ENCODE results near the gene TPCN2. TPM values are rescaled to one million over a fixed set of nuclear protein-coding genes. Genes with fewer than 3 reads are reported as not detected.

TPCN2 gene
- total and polyA plus RNA-seq, 12 donors, result 3.4 to 19.2 (median 7.8) TPM

GRCh38 chr11:69005183-69005630, 43.5 kb upstream of the TPCN2 start:
- Histone ChIP-seq H3K27me3 (peaks cover 0 to 4% (median 0%) of the 10 kb centered on the region in 7 donors), H3K9me3 (no peaks in the 10 kb centered on the region), H3K27ac (no peak overlapping the region), H3K4me3 (no peak overlapping the region), H3K4me1 (peaks cover 0 to 41% (median 15%) of the 10 kb centered on the region in 9 donors), H3K36me3 (peaks cover 0 to 9% (median 0%) of the 10 kb centered on the region in 9 donors)
- ATAC-seq, result no peak
- no peak for DNase-seq
- 92% methylated on average over 27 of the region's 27 CpGs for WGBS, 2 donors
- no peak for TF ChIP-seq CTCF (IDR thresholded peaks at IDR 0.05)
- intact Hi-C loops (cut with DNase I), result no loop called here

GRCh38 chr11:69005631-69006368, 42.9 kb upstream of the TPCN2 start:
- H3K27ac ChIP-seq, result no peak overlapping the region
- 93 to 97% methylated on average over 48 of the region's 48 CpGs for WGBS, 2 donors
- intact Hi-C loops (cut with DNase I), result no loop called here
- peaks cover 0 to 10% (median 2%) of the 10 kb centered on the region in 7 donors for H3K27me3 ChIP-seq
- H3K36me3 ChIP-seq, result peaks cover 0 to 9% (median 0%) of the 10 kb centered on the region in 9 donors
- H3K4me3 ChIP-seq, result no peak overlapping the region
- TF ChIP-seq CTCF (IDR thresholded peaks at IDR 0.05), result no peak
- DNase-seq (no peak), ATAC-seq (no peak)
- no peaks in the 10 kb centered on the region for H3K9me3 ChIP-seq
- H3K4me1 ChIP-seq, result peaks cover 4 to 41% (median 21%) of the 10 kb centered on the region in 9 donors

- intact Hi-C loops (cut with DNase I), result no loop called here
- DNase-seq, result no peak
Measured at GRCh38 chr11:69006816-69007215, 41.9 kb upstream of the TPCN2 start.

GRCh38 chr11:69007975-69008381, 40.8 kb upstream of the TPCN2 start:
- Histone ChIP-seq H3K27me3 (peaks cover 0 to 31% (median 22%) of the 10 kb centered on the region in 7 donors), H3K4me3 (no peak overlapping the region), H3K36me3 (peaks cover 0 to 9% (median 0%) of the 10 kb centered on the region in 9 donors), H3K4me1 (peaks cover 5 to 50% (median 28%) of the 10 kb centered on the region in 9 donors), H3K27ac (peak overlapping the region in 9 of 10 donors; percentile 16 to 83 (median 55)), H3K9me3 (no peaks in the 10 kb centered on the region)
- ATAC-seq (no peak), DNase-seq (no peak)
- whole genome bisulfite sequencing, 2 donors, result 60 to 66% methylated on average over 8 of the region's 8 CpGs
- TF ChIP-seq CTCF (IDR thresholded peaks at IDR 0.05), result no peak
- intact Hi-C loops (cut with DNase I), result no loop called here

More at GRCh38 chr11:69006816-69007215, 41.9 kb upstream of the TPCN2 start:
- Histone ChIP-seq H3K27ac (no peak overlapping the region), H3K27me3 (peaks cover 0 to 20% (median 12%) of the 10 kb centered on the region in 7 donors), H3K4me1 (peaks cover 5 to 40% (median 28%) of the 10 kb centered on the region in 9 donors), H3K4me3 (no peak overlapping the region), H3K36me3 (peaks cover 0 to 9% (median 0%) of the 10 kb centered on the region in 9 donors), H3K9me3 (no peaks in the 10 kb centered on the region)
- no peak for TF ChIP-seq CTCF (IDR thresholded peaks at IDR 0.05)
- WGBS, 2 donors, result 89 to 96% methylated on average over 12 of the region's 12 CpGs
- no peak for ATAC-seq

Measured in heart right ventricle (tissue), 16 donors.